Neural cell (in vitro differentiated cells): ENCODE measurements around the gene SLC41A3. TPM values are rescaled to one million over a fixed set of nuclear protein-coding genes. Genes with fewer than 3 reads are reported as not detected.

ENCODE experiments used
- H2AFZ ChIP-seq: fragments of 200-600, 300-800 bp; sonication (generic), shearing (Covaris generic); 2 replicates; pipeline ENCODE4 v1.6.0; 2014; ENCODE audit warnings: low read depth, mild to moderate bottlenecking, antibody characterized with exemption, low read length, moderate library complexity
- H3F3A ChIP-seq: fragments of 200-600 bp; shearing (Covaris generic); 2 replicates; pipeline ENCODE4 v1.6.1; 2016; ENCODE audit warnings: mild to moderate bottlenecking, moderate library complexity, mixed read lengths, antibody characterized with exemption, low read length; ENCODE audit not compliant: insufficient read depth, poor library complexity, severe bottlenecking
- H3K27ac ChIP-seq: fragments of 200-600, 300-800 bp; sonication (generic), shearing (Covaris generic); 2 replicates; pipeline ENCODE4 v1.5.1; 2014; ENCODE audit warnings: mild to moderate bottlenecking, low read length, moderate library complexity
- H3K27me3 ChIP-seq: fragments of 300-800, 200-600 bp; sonication (generic), shearing (Covaris generic); 2 replicates; pipeline ENCODE4 v1.6.0; 2014; ENCODE audit warnings: mild to moderate bottlenecking, low read depth, low read length, moderate library complexity; ENCODE audit not compliant: insufficient read depth
- H3K36me3 ChIP-seq: fragments of 300-800, 200-600 bp; sonication (generic), shearing (Covaris generic); 2 replicates; pipeline ENCODE4 v1.5.1; 2014; ENCODE audit warnings: mild to moderate bottlenecking, antibody characterized with exemption, low read length, moderate library complexity; ENCODE audit not compliant: insufficient read depth
- H3K4me2 ChIP-seq: fragments of 300-800, 200-600 bp; sonication (generic), shearing (Covaris generic); 2 replicates; pipeline ENCODE4 v1.6.0; 2014; ENCODE audit warnings: mild to moderate bottlenecking, low read length
- H3K4me3 ChIP-seq: fragments of 300-800, 200-600 bp; sonication (generic), shearing (Covaris generic); 2 replicates; pipeline ENCODE4 v1.5.1; 2014; ENCODE audit warnings: mild to moderate bottlenecking, low read length, moderate library complexity
- H3K79me2 ChIP-seq: fragments of 200-600 bp; shearing (Covaris generic); replicated peaks from 2 replicates; pipeline ENCODE4 v1.6.0; 2014; ENCODE audit warnings: mild to moderate bottlenecking, low read length, moderate library complexity; ENCODE audit not compliant: insufficient read depth
- H3K9ac ChIP-seq: fragments of 300-800, 200-600 bp; sonication (generic), shearing (Covaris generic); 2 replicates; pipeline ENCODE4 v1.6.1; 2016; ENCODE audit warnings: mild to moderate bottlenecking, low read length, mixed read lengths
- H3K9me2 ChIP-seq: fragments of 200-600 bp; shearing (Covaris generic); 2 replicates; pipeline ENCODE4 v1.6.1; 2016; ENCODE audit warnings: mild to moderate bottlenecking, low read length, mixed read lengths; ENCODE audit not compliant: insufficient read depth
- H3K9me3 ChIP-seq: fragments of 200-600, 300-800 bp; sonication (generic), shearing (Covaris generic); 2 replicates; pipeline ENCODE4 v1.6.1; 2016; ENCODE audit warnings: mild to moderate bottlenecking, mixed run types, low read length, moderate library complexity, mixed read lengths
- H4K20me1 ChIP-seq: fragments of 200-600 bp; shearing (Covaris generic); 2 replicates; pipeline ENCODE4 v1.6.1; 2016; ENCODE audit warnings: mild to moderate bottlenecking, mixed run types; ENCODE audit not compliant: insufficient read depth
- CTCF ChIP-seq: fragments of 450-650 bp; IDR thresholded peaks from 2 replicates; pipeline ENCODE4 v1.5.1; 2014; ENCODE audit warnings: antibody characterized with exemption, mild to moderate bottlenecking, moderate library complexity; ENCODE audit not compliant: poor library complexity, severe bottlenecking
- EP300 ChIP-seq: fragments of 450-650 bp; conservative IDR thresholded peaks from 2 replicates; pipeline ENCODE4 v1.6.1; 2014; ENCODE audit warnings: antibody characterized with exemption, mild to moderate bottlenecking, moderate library complexity; ENCODE audit not compliant: poor library complexity, severe bottlenecking
- MXI1 ChIP-seq: fragments of 450-650 bp; conservative IDR thresholded peaks from 2 replicates; pipeline ENCODE4 v1.6.1; 2014; ENCODE audit warnings: antibody characterized with exemption, mild to moderate bottlenecking; ENCODE audit not compliant: poor library complexity, severe bottlenecking
- POLR2AphosphoS5 ChIP-seq: IDR thresholded peaks from 2 replicates; pipeline ENCODE4 v1.6.1; 2012
- RAD21 ChIP-seq: fragments of 450-650 bp; conservative IDR thresholded peaks from 2 replicates; pipeline ENCODE4 v1.6.1; 2014; ENCODE audit warnings: antibody characterized with exemption, mild to moderate bottlenecking, moderate library complexity
- REST ChIP-seq: IDR thresholded peaks from 2 replicates; pipeline ENCODE4 v1.6.1; 2012; ENCODE audit warnings: borderline replicate concordance
- SMC3 ChIP-seq: fragments of 450-650 bp; conservative IDR thresholded peaks from 2 replicates; pipeline ENCODE4 v1.6.1; 2014; ENCODE audit warnings: antibody characterized with exemption, mild to moderate bottlenecking, moderate library complexity; ENCODE audit not compliant: poor library complexity
- TAF1 ChIP-seq: IDR thresholded peaks from 2 replicates; pipeline ENCODE4 v1.6.1; 2012; ENCODE audit warnings: low read depth
- polyA plus RNA-seq: library from polyadenylated mRNA; depleted of rRNA; stranded (reverse); fragments of >200 nt; gene quantifications from 2 replicates; pipeline ENCODE4 v1.2.3, GENCODE V29; 2014

Gene SLC41A3
- polyA plus RNA-seq, 1 donor from 2014 or later = 80.0 TPM

DNA sequence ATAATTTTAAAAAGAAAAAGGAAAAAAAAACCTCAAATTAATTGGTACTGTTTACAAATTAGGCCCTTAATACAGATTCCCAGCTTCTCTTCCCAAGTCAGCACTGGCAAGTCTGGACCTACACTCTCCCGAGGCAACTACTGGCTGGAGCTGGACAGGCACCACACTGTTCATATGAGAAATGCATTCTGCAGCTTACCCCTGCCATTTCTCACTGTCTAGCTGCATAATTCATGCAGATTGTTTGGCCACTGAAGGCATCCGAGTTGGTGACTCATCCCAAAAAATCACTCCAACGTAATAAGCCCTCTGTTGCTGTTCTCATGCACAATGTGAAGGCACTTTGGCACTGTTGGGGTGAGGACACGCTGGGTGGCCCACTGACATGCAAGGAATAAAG lies 69.7 kb downstream of the SLC41A3 start:
- Histone ChIP-seq H3F3A (no peaks in the 10 kb centered on the region), H3K4me2 (no peak overlapping the region), H3K4me3 (no peak overlapping the region), H3K9me2 (no peaks in the 10 kb centered on the region), H3K9ac (no peak overlapping the region), H2AFZ (no peak overlapping the region), H3K27ac (no peak overlapping the region), H3K36me3 (peaks cover 9% of the 10 kb centered on the region), H3K9me3 (no peaks in the 10 kb centered on the region), H3K79me2 (no peaks in the 10 kb centered on the region), H4K20me1 (no peaks in the 10 kb centered on the region), H3K27me3 (no peaks in the 10 kb centered on the region)
- TF ChIP-seq POLR2AphosphoS5 = no peak

- H3K36me3 ChIP-seq = peaks cover 9% of the 10 kb centered on the region
- H3K27ac ChIP-seq = no peak overlapping the region
- no peaks in the 10 kb centered on the region for H3K9me3 ChIP-seq
- H4K20me1 ChIP-seq = no peaks in the 10 kb centered on the region
- H3K4me2 ChIP-seq = no peak overlapping the region
- no peak overlapping the region for H3K4me3 ChIP-seq
- no peaks in the 10 kb centered on the region for H3K9me2 ChIP-seq
- no peaks in the 10 kb centered on the region for H3F3A ChIP-seq
- no peaks in the 10 kb centered on the region for H3K27me3 ChIP-seq
- no peak overlapping the region for H2AFZ ChIP-seq
- H3K9ac ChIP-seq = no peak overlapping the region
- H3K79me2 ChIP-seq = no peaks in the 10 kb centered on the region
- TF ChIP-seq REST = no peak
Observed at GRCh38 chr3:126013751-126014156, 70.2 kb downstream of the SLC41A3 start.

GRCh38 chr3:126009181-126009580 lies 74.7 kb downstream of the SLC41A3 start:
- H3K9me2 ChIP-seq = no peaks in the 10 kb centered on the region
- H3K79me2 ChIP-seq = no peaks in the 10 kb centered on the region
- H3K27ac ChIP-seq = no peak overlapping the region
- H3K27me3 ChIP-seq = no peaks in the 10 kb centered on the region
- TF ChIP-seq REST (no peak), SMC3 (no peak), TAF1 (no peak), RAD21 (no peak), MXI1 (no peak), CTCF (no peak), EP300 (no peak)
- H3F3A ChIP-seq = no peaks in the 10 kb centered on the region
- no peak overlapping the region for H3K4me3 ChIP-seq
- H3K9ac ChIP-seq = no peak overlapping the region
- H4K20me1 ChIP-seq = no peaks in the 10 kb centered on the region
- H3K9me3 ChIP-seq = no peaks in the 10 kb centered on the region
- no peak overlapping the region for H2AFZ ChIP-seq
- H3K4me2 ChIP-seq = no peak overlapping the region
- peaks cover 17% of the 10 kb centered on the region for H3K36me3 ChIP-seq
